ENCODE data around the gene PEAR1.
"Not testable (repeated sequence)": the region's sequence is repeated elsewhere in the genome, so short reads cannot be mapped to it uniquely, and the experiment has no call there.

PEAR1 gene

GRCh38 chr1:156922986-156923669, 29.6 kb downstream of the PEAR1 start:
- no peak for DNase-seq (ENCODE audit: low spot score)

GRCh38 chr1:156923670-156924477, 30.4 kb downstream of the PEAR1 start:
- no peak for DNase-seq (ENCODE audit: low spot score)

GRCh38 chr1:156924478-156925153, 31.1 kb downstream of the PEAR1 start:
- no peak for DNase-seq (ENCODE audit: low spot score)

- no peak for DNase-seq (ENCODE audit: low spot score)
Observed at GRCh38 chr1:156925154-156926010, 31.9 kb downstream of the PEAR1 start.

- peak; percentile 48 for DNase-seq (ENCODE audit: low spot score)
Observed at GRCh38 chr1:156926175-156926574, 32.7 kb downstream of the PEAR1 start.

- not testable (repeated sequence) for DNase-seq (ENCODE audit: low spot score)
Observed at GRCh38 chr1:156926695-156927094, 33.2 kb downstream of the PEAR1 start.

GRCh38 chr1:156927215-156928042, 33.9 kb downstream of the PEAR1 start:
- DNase-seq (ENCODE audit: low spot score): peak; percentile 86

- DNase-seq (ENCODE audit: low spot score): no peak
Observed at GRCh38 chr1:156928043-156928602, 34.6 kb downstream of the PEAR1 start.

- DNase-seq (ENCODE audit: low spot score): no peak
Observed at GRCh38 chr1:156929596-156930238, 36.2 kb downstream of the PEAR1 start.

GRCh38 chr1:156930483-156930882, 37.0 kb downstream of the PEAR1 start:
- DNase-seq (ENCODE audit: low spot score): no peak

GRCh38 chr1:156931211-156931952, 37.9 kb downstream of the PEAR1 start:
- no peak for DNase-seq (ENCODE audit: low spot score)

GRCh38 chr1:156931974-156932710, 38.6 kb downstream of the PEAR1 start:
- no peak for DNase-seq (ENCODE audit: low spot score)

- DNase-seq (ENCODE audit: low spot score): no peak
Observed at GRCh38 chr1:156933136-156933535, 39.6 kb downstream of the PEAR1 start.

- DNase-seq (ENCODE audit: low spot score): no peak
Observed at GRCh38 chr1:156935505-156936128, 42.1 kb downstream of the PEAR1 start.

GRCh38 chr1:156936191-156936590, 42.7 kb downstream of the PEAR1 start:
- no peak for DNase-seq (ENCODE audit: low spot score)

GRCh38 chr1:156936721-156937220, 43.3 kb downstream of the PEAR1 start:
- DNase-seq (ENCODE audit: low spot score): no peak

- no peak for DNase-seq (ENCODE audit: low spot score)
Observed at GRCh38 chr1:156937883-156938282, 44.4 kb downstream of the PEAR1 start.

GRCh38 chr1:156938813-156939212, 45.3 kb downstream of the PEAR1 start:
- no peak for DNase-seq (ENCODE audit: low spot score)
